AG09319 (cell line): ENCODE measurements around the gene LRRTM3.

ENCODE experiments used
- DNase-seq: peaks from one replicate; pipeline ENCODE4 v3.0.0-alpha.2; 2010; ENCODE audit warnings: low read depth; ENCODE audit errors: extremely low read depth
- CTCF ChIP-seq: IDR thresholded peaks from 2 replicates; pipeline ENCODE4 v1.5.1; 2011; ENCODE audit warnings: low read depth, mild to moderate bottlenecking, inconsistent platforms, low read length, moderate library complexity

Gene LRRTM3

GRCh38 chr10:66931949-66932343, 6.1 kb downstream of the LRRTM3 start:
- TF ChIP-seq CTCF, result no peak

DNA sequence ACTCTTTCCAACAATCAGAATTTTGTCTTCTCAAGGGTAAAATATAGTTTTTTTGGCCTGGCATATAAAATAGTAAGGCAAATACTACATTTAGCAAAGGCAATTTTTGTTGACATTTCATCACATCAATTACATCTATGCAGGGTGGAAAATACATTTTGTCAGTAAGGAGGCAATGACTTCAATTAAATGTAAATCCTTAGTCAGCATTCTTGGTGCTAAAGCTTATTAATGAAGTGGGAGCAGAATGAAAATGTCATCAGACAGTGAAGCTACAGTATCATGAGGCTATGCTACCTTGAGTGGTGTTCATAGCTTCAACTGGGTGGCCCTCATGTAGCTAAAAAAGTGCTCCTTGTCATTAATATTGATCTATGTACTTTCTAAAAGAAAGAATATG, 8.9 kb downstream of the LRRTM3 start:
- no peak for TF ChIP-seq CTCF
- no peak for DNase-seq

More at GRCh38 chr10:66931949-66932343, 6.1 kb downstream of the LRRTM3 start:
- no peak for DNase-seq

- no peak for DNase-seq
- TF ChIP-seq CTCF, result no peak
These were observed 15.1 kb downstream of the LRRTM3 start for GRCh38 chr10:66940965-66941364.

- no peak for DNase-seq
- no peak for TF ChIP-seq CTCF
These were observed 15.7 kb downstream of the LRRTM3 start for GRCh38 chr10:66941491-66941890.

- DNase-seq, result no peak
- no peak for TF ChIP-seq CTCF
These were observed 16.6 kb downstream of the LRRTM3 start for GRCh38 chr10:66942407-66942806.

DNA sequence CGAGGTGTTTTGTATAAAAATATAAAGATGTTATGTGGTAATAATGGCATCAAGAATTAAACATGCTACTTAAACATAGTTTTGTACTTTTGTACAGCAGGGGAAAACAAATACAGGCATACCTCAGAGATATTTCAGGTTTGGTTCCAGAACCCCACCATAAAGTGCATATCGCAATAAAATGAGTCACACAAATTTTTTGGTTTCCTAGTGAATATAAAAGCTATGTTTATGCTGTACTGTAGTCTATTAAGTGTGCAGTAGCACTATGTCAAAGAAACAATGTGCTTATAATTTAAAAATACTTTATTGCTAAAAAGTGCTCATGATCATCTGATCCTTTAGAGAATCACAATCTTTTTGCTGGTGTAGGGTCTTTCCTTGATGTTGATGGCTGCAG, 17.8 kb downstream of the LRRTM3 start:
- TF ChIP-seq CTCF, result no peak
- DNase-seq, result no peak

- no peak for TF ChIP-seq CTCF
- DNase-seq, result no peak
These were observed 26.1 kb downstream of the LRRTM3 start for GRCh38 chr10:66951896-66952295.
